GM18507 (cell line): ENCODE measurements around the gene ZNF407.
"Not testable (repeated sequence)": the region's sequence is repeated elsewhere in the genome, so short reads cannot be mapped to it uniquely, and the experiment has no call there.

ENCODE experiments used
- DNase-seq: peaks from one replicate; pipeline ENCODE4 v3.0.0; 2011; ENCODE audit warnings: low read depth; ENCODE audit not compliant: insufficient read length; ENCODE audit errors: extremely low spot score
- FAIRE-seq: peaks from 2 replicates; lab custom pipeline; 2011; peaks lifted over from hg19 to GRCh38; lab: Jason Lieb, UNC

The ZNF407 gene

GRCh38 chr18:74971358-74971757 lies 373.7 kb downstream of the ZNF407 start:
- FAIRE-seq, DNase-seq: not testable (repeated sequence)

GRCh38 chr18:74971776-74972175 lies 374.1 kb downstream of the ZNF407 start:
- not testable (repeated sequence) for FAIRE-seq

GRCh38 chr18:74972354-74972753 lies 374.7 kb downstream of the ZNF407 start:
- FAIRE-seq (no peak), DNase-seq (no peak)

More at GRCh38 chr18:74971776-74972175, 374.1 kb downstream of the ZNF407 start:
- DNase-seq = not testable (repeated sequence)

GRCh38 chr18:74975001-74975400 lies 377.3 kb downstream of the ZNF407 start:
- FAIRE-seq (no peak), DNase-seq (no peak)

- DNase-seq (no peak), FAIRE-seq (no peak)
Measured at GRCh38 chr18:74976331-74976909, 378.8 kb downstream of the ZNF407 start.

- DNase-seq = no peak
- FAIRE-seq = no peak
Measured at GRCh38 chr18:74977041-74977440, 379.4 kb downstream of the ZNF407 start.

- DNase-seq = no peak
- FAIRE-seq = no peak
Measured at GRCh38 chr18:74980669-74981068, 383.0 kb downstream of the ZNF407 start.

GRCh38 chr18:74981476-74981875 lies 383.8 kb downstream of the ZNF407 start:
- FAIRE-seq (no peak), DNase-seq (no peak)

GRCh38 chr18:74982946-74983635 lies 385.4 kb downstream of the ZNF407 start:
- FAIRE-seq = no peak
- no peak for DNase-seq

GRCh38 chr18:74989134-74989533 lies 391.5 kb downstream of the ZNF407 start:
- FAIRE-seq = no peak
- DNase-seq = no peak

GRCh38 chr18:74990563-74991081 lies 393.0 kb downstream of the ZNF407 start:
- FAIRE-seq (peak; percentile 5), DNase-seq (no peak)

GRCh38 chr18:74994502-74995418 lies 397.1 kb downstream of the ZNF407 start:
- DNase-seq (peak; percentile 29), FAIRE-seq (peak; percentile 90)

- DNase-seq (no peak), FAIRE-seq (no peak)
Measured at GRCh38 chr18:74995419-74995736, 397.7 kb downstream of the ZNF407 start.

GRCh38 chr18:74996055-74996454 lies 398.4 kb downstream of the ZNF407 start:
- FAIRE-seq (no peak), DNase-seq (no peak)

GRCh38 chr18:74996996-74997395 lies 399.3 kb downstream of the ZNF407 start:
- FAIRE-seq = no peak
- DNase-seq = no peak

- no peak for DNase-seq
- no peak for FAIRE-seq
Measured at GRCh38 chr18:75000920-75001319, 403.2 kb downstream of the ZNF407 start.

GRCh38 chr18:75003039-75003438 lies 405.4 kb downstream of the ZNF407 start:
- DNase-seq = no peak
- FAIRE-seq = no peak

GRCh38 chr18:75003764-75004690 lies 406.4 kb downstream of the ZNF407 start:
- FAIRE-seq = no peak
- no peak for DNase-seq

- FAIRE-seq (no peak), DNase-seq (no peak)
Measured at GRCh38 chr18:75005626-75006025, 408.0 kb downstream of the ZNF407 start.
